VCaP (cell line): ENCODE data around the gene BLNK.

Experiments
- H3K27ac ChIP-seq: fragments of 450-650 bp; 2 replicates; pipeline ENCODE4 v1.5.1; 2017
- CTCF ChIP-seq: fragments of 450-650 bp; conservative IDR thresholded peaks from 2 replicates; pipeline ENCODE4 v1.5.1; 2017; ENCODE audit warnings: mild to moderate bottlenecking, moderate library complexity

BLNK gene

DNA sequence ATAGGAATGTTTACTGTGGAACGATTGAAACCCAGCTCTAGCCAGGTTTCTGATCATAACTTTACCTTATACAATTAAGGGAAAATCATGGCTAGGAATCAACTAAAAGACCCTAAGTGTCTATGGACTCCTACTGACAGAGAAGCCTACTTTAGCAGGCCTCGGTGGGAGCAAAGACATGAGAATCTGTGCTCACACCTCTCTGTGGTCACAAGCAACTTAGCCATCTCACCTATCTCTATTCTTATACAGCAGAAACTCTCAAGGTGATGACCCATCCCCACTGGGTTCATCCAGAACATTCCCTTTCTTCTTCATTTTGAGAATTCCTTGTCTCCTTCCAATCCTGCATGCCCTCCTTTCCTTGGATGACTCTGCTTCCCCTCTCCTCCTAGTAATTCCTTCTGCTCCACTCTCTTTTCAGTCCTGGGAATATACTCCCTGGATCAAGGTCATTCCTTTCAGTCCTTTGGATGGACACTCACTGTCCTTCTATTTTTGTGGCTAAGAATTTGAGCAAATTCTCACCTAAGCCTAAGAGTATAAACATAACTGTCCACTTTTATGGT lies 2.9 kb downstream of the BLNK start:
- no peak for TF ChIP-seq CTCF
- no peak overlapping the region for H3K27ac ChIP-seq

DNA sequence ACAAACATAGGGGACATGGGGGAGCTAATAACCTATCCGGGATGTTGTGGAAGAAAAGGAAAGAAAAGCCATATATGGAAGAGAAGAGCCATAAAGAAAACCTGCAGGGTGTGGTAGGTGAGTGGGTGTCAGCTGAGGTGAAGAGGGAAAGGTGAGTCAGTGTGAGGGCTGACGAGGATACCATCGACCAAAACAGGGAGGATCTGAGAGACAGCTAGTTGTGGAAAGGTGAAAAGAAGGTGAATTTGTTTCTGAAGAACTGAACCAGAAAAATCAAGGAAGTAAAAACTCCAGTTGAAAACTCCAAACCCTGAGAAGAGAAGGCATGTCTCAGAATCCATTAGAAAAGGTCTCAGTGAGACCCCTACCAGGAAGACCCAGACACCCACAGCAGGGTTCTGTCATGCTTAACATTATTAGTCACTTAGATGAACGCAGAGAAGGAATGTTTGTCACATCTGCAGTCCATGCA lies 4.1 kb downstream of the BLNK start:
- no peak for TF ChIP-seq CTCF
- no peak overlapping the region for H3K27ac ChIP-seq

GRCh38 chr10:96266118-96266770 lies 5.1 kb downstream of the BLNK start:
- no peak overlapping the region for H3K27ac ChIP-seq
- TF ChIP-seq CTCF, result no peak

DNA sequence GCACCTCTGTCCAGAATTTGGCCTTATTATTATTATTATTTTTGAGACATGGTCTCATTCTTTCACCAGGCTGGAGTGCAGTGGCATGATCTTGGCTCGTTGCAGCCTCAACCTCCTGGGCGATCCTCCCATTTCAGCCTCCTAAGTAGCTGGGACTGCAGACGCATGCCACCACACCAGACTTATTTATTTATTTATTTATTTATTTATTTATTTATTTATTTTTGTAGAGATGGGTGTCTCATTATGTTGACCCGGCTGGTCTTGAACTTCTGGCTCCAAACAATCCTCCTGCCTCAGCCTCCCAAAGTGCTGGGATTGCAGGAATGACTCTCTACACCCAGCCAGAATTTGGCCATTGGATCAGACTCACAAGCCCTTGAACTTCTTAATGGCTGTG lies 6.4 kb downstream of the BLNK start:
- no peak overlapping the region for H3K27ac ChIP-seq
- no peak for TF ChIP-seq CTCF

DNA sequence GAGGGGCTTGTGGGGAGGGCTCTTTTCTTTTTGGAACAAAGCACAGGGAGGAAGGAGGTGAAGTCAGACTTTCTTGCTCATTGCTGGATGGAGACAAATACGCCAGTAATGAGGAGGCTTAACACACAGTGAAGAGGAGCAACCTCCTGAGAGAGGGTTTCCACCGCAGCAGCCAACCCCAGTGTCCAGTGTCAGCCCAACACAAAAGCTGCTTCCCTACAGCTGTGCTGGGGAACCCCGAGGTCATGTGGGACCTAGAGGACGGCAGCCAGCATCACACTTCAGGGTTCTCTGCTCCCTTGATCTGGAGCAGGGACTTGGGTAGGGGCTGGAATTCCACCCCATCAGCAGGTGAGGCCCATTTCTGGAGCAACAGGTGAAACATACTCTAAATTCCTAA lies 7.7 kb downstream of the BLNK start:
- TF ChIP-seq CTCF, result no peak
- H3K27ac ChIP-seq, result no peak overlapping the region

- H3K27ac ChIP-seq, result no peak overlapping the region
- no peak for TF ChIP-seq CTCF
Measured at GRCh38 chr10:96263176-96263575, 8.2 kb downstream of the BLNK start.

GRCh38 chr10:96261930-96262329 lies 9.4 kb downstream of the BLNK start:
- H3K27ac ChIP-seq, result no peak overlapping the region

More at GRCh38 chr10:96261930-96262329, 9.4 kb downstream of the BLNK start:
- TF ChIP-seq CTCF, result no peak
